UCSD-AML1 (cell line): ENCODE measurements around the gene SOX11.
"Not testable (repeated sequence)": the region's sequence is repeated elsewhere in the genome, so short reads cannot be mapped to it uniquely, and the experiment has no call there.

Experiments
- DNase-seq: peaks from one replicate; lab custom pipeline; 2025; ENCODE audit not compliant: unreplicated experiment; lab: John Stamatoyannopoulos, UW

Gene SOX11

GRCh38 chr2:5691985-5692529 lies at the start of gene SOX11:
TSS of gene SOX11 (plus strand) at chr2:5692384. CDS start at chr2:5692722, 338 bp downstream.
- no peak for DNase-seq

- DNase-seq, result not testable (repeated sequence)
Measured at GRCh38 chr2:5652734-5653133, 39.5 kb upstream of the SOX11 start.

GRCh38 chr2:5653756-5654155 lies 38.4 kb upstream of the SOX11 start:
- DNase-seq, result not testable (repeated sequence)

GRCh38 chr2:5657231-5657630 lies 35.0 kb upstream of the SOX11 start:
- DNase-seq, result no peak

GRCh38 chr2:5660591-5660990 lies 31.6 kb upstream of the SOX11 start:
- DNase-seq, result no peak

GRCh38 chr2:5661362-5661761 lies 30.8 kb upstream of the SOX11 start:
- no peak for DNase-seq

- DNase-seq, result no peak
Measured at GRCh38 chr2:5664278-5664681, 27.9 kb upstream of the SOX11 start.

- DNase-seq, result no peak
Measured at GRCh38 chr2:5665066-5665465, 27.1 kb upstream of the SOX11 start.

- no peak for DNase-seq
Measured at GRCh38 chr2:5666798-5667197, 25.4 kb upstream of the SOX11 start.

- DNase-seq, result not testable (repeated sequence)
Measured at GRCh38 chr2:5667655-5668054, 24.5 kb upstream of the SOX11 start.

- no peak for DNase-seq
Measured at GRCh38 chr2:5668682-5669250, 23.4 kb upstream of the SOX11 start.

GRCh38 chr2:5672749-5673144 lies 19.4 kb upstream of the SOX11 start:
- DNase-seq, result no peak

- no peak for DNase-seq
Measured at GRCh38 chr2:5673145-5674025, 18.8 kb upstream of the SOX11 start.

- no peak for DNase-seq
Measured at GRCh38 chr2:5674026-5674340, 18.2 kb upstream of the SOX11 start.

GRCh38 chr2:5677133-5677532 lies 15.1 kb upstream of the SOX11 start:
- no peak for DNase-seq

GRCh38 chr2:5683471-5683870 lies 8.7 kb upstream of the SOX11 start:
- DNase-seq, result no peak

GRCh38 chr2:5685225-5685624 lies 7.0 kb upstream of the SOX11 start:
- no peak for DNase-seq

GRCh38 chr2:5686068-5686467 lies 6.1 kb upstream of the SOX11 start:
- DNase-seq, result no peak

- no peak for DNase-seq
Measured at GRCh38 chr2:5686536-5686935, 5.6 kb upstream of the SOX11 start.

GRCh38 chr2:5689750-5690149 lies 2.4 kb upstream of the SOX11 start:
- DNase-seq, result no peak

GRCh38 chr2:5690286-5690685 lies 1.9 kb upstream of the SOX11 start:
- no peak for DNase-seq

- no peak for DNase-seq
Measured at GRCh38 chr2:5690718-5691220, 1.4 kb upstream of the SOX11 start.
